Neural cell (in vitro differentiated cells): ENCODE measurements around the gene TPST1.
"Not testable (repeated sequence)": the region's sequence is repeated elsewhere in the genome, so short reads cannot be mapped to it uniquely, and the experiment has no call there.

Experiments
- CTCF ChIP-seq: fragments of 450-650 bp; IDR thresholded peaks from 2 replicates; pipeline ENCODE4 v1.5.1; 2014; ENCODE audit warnings: antibody characterized with exemption, mild to moderate bottlenecking, moderate library complexity; ENCODE audit not compliant: poor library complexity, severe bottlenecking
- EP300 ChIP-seq: fragments of 450-650 bp; conservative IDR thresholded peaks from 2 replicates; pipeline ENCODE4 v1.6.1; 2014; ENCODE audit warnings: antibody characterized with exemption, mild to moderate bottlenecking, moderate library complexity; ENCODE audit not compliant: poor library complexity, severe bottlenecking
- EZH2 ChIP-seq: fragments of 200-600, 300-800 bp; shearing (Covaris generic), sonication (generic); IDR thresholded peaks from 2 replicates; pipeline ENCODE4 v1.6.1; 2014; ENCODE audit warnings: antibody characterized with exemption, low read length, borderline replicate concordance, mild to moderate bottlenecking; ENCODE audit not compliant: insufficient read depth, poor library complexity, severe bottlenecking
- MXI1 ChIP-seq: fragments of 450-650 bp; conservative IDR thresholded peaks from 2 replicates; pipeline ENCODE4 v1.6.1; 2014; ENCODE audit warnings: antibody characterized with exemption, mild to moderate bottlenecking; ENCODE audit not compliant: poor library complexity, severe bottlenecking
- POLR2AphosphoS5 ChIP-seq: IDR thresholded peaks from 2 replicates; pipeline ENCODE4 v1.6.1; 2012
- RAD21 ChIP-seq: fragments of 450-650 bp; conservative IDR thresholded peaks from 2 replicates; pipeline ENCODE4 v1.6.1; 2014; ENCODE audit warnings: antibody characterized with exemption, mild to moderate bottlenecking, moderate library complexity
- SMC3 ChIP-seq: fragments of 450-650 bp; conservative IDR thresholded peaks from 2 replicates; pipeline ENCODE4 v1.6.1; 2014; ENCODE audit warnings: antibody characterized with exemption, mild to moderate bottlenecking, moderate library complexity; ENCODE audit not compliant: poor library complexity

DNA sequence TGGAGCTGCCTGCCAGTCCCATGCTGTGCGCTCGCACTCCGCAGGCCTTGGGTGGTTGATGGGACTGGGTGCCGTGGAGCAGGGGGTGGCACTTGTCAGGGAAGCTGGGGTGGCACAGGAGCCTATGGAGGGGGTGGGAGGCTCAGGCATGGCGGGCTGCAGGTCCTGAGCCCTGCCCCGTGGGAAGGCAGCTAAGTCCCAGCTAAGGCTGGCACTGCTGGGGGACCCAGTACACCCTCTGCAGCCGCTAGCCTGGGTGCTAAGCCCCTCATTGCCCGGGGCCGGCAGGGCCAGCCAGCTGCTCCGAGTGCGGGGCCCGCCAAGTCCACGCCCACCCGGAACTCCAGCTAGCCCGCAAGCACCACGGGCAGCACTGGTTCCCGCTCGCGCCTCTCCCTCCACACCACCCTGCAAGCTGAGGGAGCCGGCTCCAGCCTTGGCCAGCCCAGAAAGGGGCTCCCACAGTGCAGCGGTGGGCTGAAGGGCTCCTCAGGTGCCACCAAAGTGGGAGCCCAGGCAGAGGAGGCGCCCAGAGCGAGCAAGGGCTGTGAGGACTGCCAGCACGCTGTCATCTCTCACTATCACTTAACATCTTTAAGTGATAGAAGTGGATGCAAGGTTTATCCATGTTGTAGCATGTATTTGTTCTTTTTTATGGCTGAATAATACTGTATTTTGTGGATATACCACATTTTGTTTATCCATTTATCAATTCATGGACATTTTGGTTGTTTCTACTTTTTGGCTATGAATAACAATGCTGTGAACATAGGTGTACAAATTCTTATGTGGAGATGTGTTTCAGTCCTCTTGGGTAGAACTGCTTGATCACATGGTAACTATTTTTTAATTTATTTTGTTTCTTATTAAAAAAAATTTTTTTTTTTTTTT lies 26.4 kb downstream of the TPST1 start:
- not testable (repeated sequence) for TF ChIP-seq EZH2, MXI1, SMC3, CTCF, POLR2AphosphoS5, EP300, RAD21
